Left kidney (tissue), 1 donor: Measurements from ENCODE around the gene DGAT2L6. TPM values are rescaled to one million over a fixed set of nuclear protein-coding genes. Genes with fewer than 3 reads are reported as not detected.

ENCODE experiments used
- polyA plus RNA-seq: library from polyadenylated mRNA; unstranded; fragments of 120-200 nt; gene quantifications from one replicate; pipeline ENCODE4 v1.2.1, GENCODE V29; 2013; ENCODE audit not compliant: insufficient read length

The DGAT2L6 gene
- polyA plus RNA-seq, 1 donor, result 0.12 TPM

Other genes starting within 250 kb of the DGAT2L6 start
- gene AWAT2, start 127.5 kb upstream of the DGAT2L6 start, polyA plus RNA-seq, result not detected
- gene OTUD6A, start 115.0 kb upstream of the DGAT2L6 start, polyA plus RNA-seq, result not detected
- gene IGBP1, start 44.0 kb upstream of the DGAT2L6 start, polyA plus RNA-seq, result 101 TPM
- gene AWAT1, start 57.2 kb downstream of the DGAT2L6 start, polyA plus RNA-seq, result 0.15 TPM
- 0.48 TPM for gene P2RY4, start 82.7 kb downstream of the DGAT2L6 start, polyA plus RNA-seq
- gene ARR3, start 90.9 kb downstream of the DGAT2L6 start, polyA plus RNA-seq, result 1.6 TPM
- gene RAB41, start 104.7 kb downstream of the DGAT2L6 start, polyA plus RNA-seq, result 1.6 TPM
- gene PDZD11, start 112.4 kb downstream of the DGAT2L6 start, polyA plus RNA-seq, result 55.9 TPM
- gene KIF4A, start 112.6 kb downstream of the DGAT2L6 start, polyA plus RNA-seq, result 26.0 TPM
- gene GDPD2, start 245.8 kb downstream of the DGAT2L6 start, polyA plus RNA-seq, result 1.9 TPM